H1 (cell line): ENCODE data around the gene STK39. TPM values are rescaled to one million over a fixed set of nuclear protein-coding genes. Genes with fewer than 3 reads are reported as not detected.

Experiments used
- CTCF ChIA-PET: fragments of 300-600 bp; sonication (Branson Sonifier 250); formaldehyde crosslinking; loops from one replicate; lab custom pipeline; 2021; ENCODE audit not compliant: partially characterized antibody; lab: Charles Lee
- POLR2A ChIA-PET: fragments of 300-600 bp; sonication (Branson Sonifier 250); formaldehyde crosslinking; loops from one replicate; lab custom pipeline; 2021; ENCODE audit warnings: inconsistent platforms; ENCODE audit not compliant: partially characterized antibody; lab: Charles Lee
- DNase-seq, 2 experiments: peaks; one replicate each; pipeline versions ENCODE4 v3.0.0 to v3.0.0-alpha.2; 2010 to 2022; ENCODE audit warnings: low spot score in 2 of 2, low read depth in 1 of 2, mixed read lengths in 1 of 2
- FAIRE-seq: peaks from 2 replicates; lab custom pipeline; 2011; peaks lifted over from hg19 to GRCh38; lab: Jason Lieb, UNC
- H2AFZ ChIP-seq: 2 replicates; pipeline ENCODE4 v1.8.1; 2012; ENCODE audit warnings: low read length, inconsistent platforms
- H2AK5ac ChIP-seq: 2 replicates; pipeline ENCODE4 v1.6.1; 2013; ENCODE audit warnings: low read depth, low read length
- H2BK120ac ChIP-seq: replicated peaks from 2 replicates; pipeline ENCODE3; 2013; ENCODE audit warnings: low read depth, low read length, inconsistent platforms
- H2BK12ac ChIP-seq: 2 replicates; pipeline ENCODE4 v1.6.1; 2013; ENCODE audit warnings: low read depth, low read length
- H2BK15ac ChIP-seq: 2 replicates; pipeline ENCODE4 v1.6.1; 2013; ENCODE audit warnings: low read length
- H2BK20ac ChIP-seq: 2 replicates; pipeline ENCODE4 v1.6.1; 2013; ENCODE audit warnings: low read length
- H2BK5ac ChIP-seq: 2 replicates; pipeline ENCODE4 v1.6.1; 2013; ENCODE audit warnings: low read depth, low read length
- H3K14ac ChIP-seq: 2 replicates; pipeline ENCODE4 v1.6.1; 2013; ENCODE audit warnings: inconsistent platforms; ENCODE audit not compliant: insufficient read length
- H3K18ac ChIP-seq: 2 replicates; pipeline ENCODE4 v1.6.1; 2013; ENCODE audit warnings: low read length; ENCODE audit errors: extremely low read depth
- H3K23ac ChIP-seq: 2 replicates; pipeline ENCODE4 v1.6.1; 2013; ENCODE audit warnings: inconsistent platforms; ENCODE audit not compliant: insufficient read length
- H3K23me2 ChIP-seq: 2 replicates; pipeline ENCODE4 v1.6.1; 2013; ENCODE audit warnings: low read depth, low read length
- H3K27ac ChIP-seq: 2 replicates; pipeline ENCODE4 v1.6.1; 2011; ENCODE audit warnings: low read depth, low read length, inconsistent platforms
- H3K27me3 ChIP-seq, 4 experiments: replicated peaks in 1 of 4; 1 replicate in 1 of 4; 2 replicates in 3 of 4; pipeline versions ENCODE4 v1.6.1 to v1.8.1; 2011 to 2013; ENCODE audit warnings: low read length in 3 of 4, mild to moderate bottlenecking in 3 of 4, inconsistent platforms in 2 of 4, mixed read lengths in 2 of 4, moderate library complexity in 1 of 4; ENCODE audit not compliant: control insufficient read depth in 3 of 4, insufficient read depth in 3 of 4; ENCODE audit errors: extremely low read depth in 1 of 4
- H3K36me3 ChIP-seq, 4 experiments: 2 replicates each; pipeline versions ENCODE4 v1.6.1 to v1.8.1; 2011 to 2013; ENCODE audit warnings: mild to moderate bottlenecking in 4 of 4, low read length in 3 of 4, moderate library complexity in 2 of 4, control low read depth in 1 of 4, inconsistent platforms in 1 of 4; ENCODE audit not compliant: insufficient read depth in 4 of 4, control insufficient read depth in 2 of 4
- H3K4ac ChIP-seq: replicated peaks from 2 replicates; pipeline ENCODE3; 2013; ENCODE audit warnings: low read length, low read depth, mixed read lengths, inconsistent platforms; ENCODE audit not compliant: insufficient read length
- H3K4me1 ChIP-seq, 4 experiments: replicated peaks in 1 of 4; 1 replicate in 1 of 4; 2 replicates in 3 of 4; pipeline versions ENCODE4 v1.6.1 to v1.8.1; 2011 to 2013; ENCODE audit warnings: low read length in 3 of 4, inconsistent platforms in 2 of 4, mixed read lengths in 1 of 4; ENCODE audit not compliant: insufficient read depth in 4 of 4, control insufficient read depth in 3 of 4
- H3K4me2 ChIP-seq, 2 experiments: 2 replicates each; pipeline versions ENCODE4 v1.6.1 to v1.8.1; 2011 to 2013; ENCODE audit warnings: low read depth in 2 of 2, low read length in 2 of 2, control low read depth in 1 of 2, inconsistent platforms in 1 of 2, mild to moderate bottlenecking in 1 of 2; ENCODE audit not compliant: insufficient read depth in 1 of 2
- H3K4me3 ChIP-seq, 4 experiments: fragments of 200-600, 300-600 bp in 1 of 4; sonication (generic), shearing (Covaris generic), sonication (Bioruptor Twin) in 1 of 4; 2 replicates each; pipeline versions ENCODE4 v1.5.1 to v1.8.1; 2011 to 2016; ENCODE audit warnings: low read length in 4 of 4, low read depth in 3 of 4, control low read depth in 2 of 4, inconsistent platforms in 2 of 4, mild to moderate bottlenecking in 2 of 4, mixed read lengths in 1 of 4, moderate library complexity in 1 of 4; ENCODE audit not compliant: insufficient read depth in 2 of 4; ENCODE audit errors: extremely low read depth in 1 of 4
- H3K56ac ChIP-seq: replicated peaks from 2 replicates; pipeline ENCODE3; 2013; ENCODE audit warnings: low read depth, mild to moderate bottlenecking, mixed read lengths, low read length, inconsistent platforms; ENCODE audit not compliant: insufficient read length
- H3K79me1 ChIP-seq: 2 replicates; pipeline ENCODE4 v1.6.1; 2013; ENCODE audit warnings: low read depth, low read length, control low read depth
- H3K79me2 ChIP-seq, 2 experiments: 2 replicates each; pipeline versions ENCODE4 v1.6.1 to v1.8.1; 2012 to 2013; ENCODE audit warnings: low read length in 2 of 2, mild to moderate bottlenecking in 2 of 2, inconsistent platforms in 1 of 2; ENCODE audit not compliant: insufficient read depth in 2 of 2, control insufficient read depth in 1 of 2
- H3K9ac ChIP-seq, 4 experiments: replicated peaks in 1 of 4; 1 replicate in 1 of 4; 2 replicates in 3 of 4; pipeline versions ENCODE4 v1.6.1 to v1.8.1; 2011 to 2013; ENCODE audit warnings: low read depth in 3 of 4, low read length in 3 of 4, control low read depth in 2 of 4, mild to moderate bottlenecking in 2 of 4, moderate library complexity in 2 of 4, inconsistent platforms in 1 of 4; ENCODE audit errors: extremely low read depth in 1 of 4
- H3K9me3 ChIP-seq, 2 experiments: 2 replicates each; pipeline versions ENCODE4 v1.6.1 to v1.8.1; 2012 to 2013; ENCODE audit warnings: mild to moderate bottlenecking in 2 of 2, moderate library complexity in 2 of 2, control low read depth in 1 of 2, inconsistent platforms in 1 of 2, low read depth in 1 of 2, low read length in 1 of 2, mixed read lengths in 1 of 2; ENCODE audit not compliant: insufficient read depth in 2 of 2
- H4K20me1 ChIP-seq, 2 experiments: replicated peaks in 1 of 2; 2 replicates each; pipeline versions ENCODE3 to v1.8.1; 2011 to 2013; ENCODE audit warnings: inconsistent platforms in 2 of 2, low read length in 2 of 2, mild to moderate bottlenecking in 1 of 2; ENCODE audit not compliant: insufficient read depth in 2 of 2, control insufficient read depth in 1 of 2
- H4K5ac ChIP-seq: 2 replicates; pipeline ENCODE4 v1.6.1; 2013; ENCODE audit warnings: low read length, low read depth, mixed read lengths, inconsistent platforms; ENCODE audit not compliant: insufficient read length
- H4K8ac ChIP-seq: 2 replicates; pipeline ENCODE4 v1.8.0; 2013; ENCODE audit warnings: mild to moderate bottlenecking, moderate library complexity, low read length, inconsistent platforms; ENCODE audit not compliant: insufficient read depth; ENCODE audit errors: extremely low read depth
- H4K91ac ChIP-seq: replicated peaks from 2 replicates; pipeline ENCODE3; 2013; ENCODE audit warnings: low read length, mixed read lengths, inconsistent platforms; ENCODE audit not compliant: insufficient read length
- ATF2 ChIP-seq: IDR thresholded peaks from 2 replicates; pipeline ENCODE4 v1.6.1; 2012; ENCODE audit warnings: low read length, inconsistent platforms
- BACH1 ChIP-seq: IDR thresholded peaks from 2 replicates; pipeline ENCODE4 v1.6.1; 2012; ENCODE audit warnings: low read length, improper control_type of control experiment
- CHD2 ChIP-seq: IDR thresholded peaks from 2 replicates; pipeline ENCODE4 v1.6.1; 2012; ENCODE audit warnings: low read length, improper control_type of control experiment
- CTBP2 ChIP-seq: IDR thresholded peaks from 2 replicates; pipeline ENCODE4 v1.7.0; 2011; ENCODE audit warnings: borderline replicate concordance, mild to moderate bottlenecking, moderate library complexity, mixed read lengths, low read length; ENCODE audit not compliant: insufficient read depth, insufficient read length
- EGR1 ChIP-seq: IDR thresholded peaks from 2 replicates; pipeline ENCODE4 v1.6.1; 2011; ENCODE audit warnings: low read depth, low read length, borderline replicate concordance
- HDAC2 ChIP-seq, 2 experiments: fragments of 300-600 bp in 1 of 2; sonication (generic) in 1 of 2; IDR thresholded peaks; 2 replicates each; pipeline ENCODE4 v1.6.1; 2011 to 2012; ENCODE audit warnings: low read depth in 2 of 2, low read length in 2 of 2, mild to moderate bottlenecking in 2 of 2, moderate library complexity in 2 of 2, borderline replicate concordance in 1 of 2, inconsistent platforms in 1 of 2
- KDM5A ChIP-seq: fragments of 200-600 bp; IDR thresholded peaks from 2 replicates; pipeline ENCODE4 v1.7.1; 2012; ENCODE audit warnings: mild to moderate bottlenecking, low read length, inconsistent platforms, mixed read lengths
- NANOG ChIP-seq: IDR thresholded peaks from 2 replicates; pipeline ENCODE4 v1.6.1; 2011; ENCODE audit warnings: low read length, low read depth, mild to moderate bottlenecking, inconsistent platforms; ENCODE audit not compliant: insufficient read depth, poor library complexity, severe bottlenecking
- SUZ12 ChIP-seq: fragments of 200-600 bp; sonication (generic); IDR thresholded peaks from 2 replicates; pipeline ENCODE4 v1.6.1; 2012; ENCODE audit warnings: mild to moderate bottlenecking, inconsistent platforms, low read length, moderate library complexity, mixed read lengths
- TAF1 ChIP-seq: IDR thresholded peaks from 2 replicates; pipeline ENCODE4 v1.6.1; 2011; ENCODE audit warnings: mild to moderate bottlenecking, low read depth, low read length
- WGBS, 2 experiments: shearing (Covaris generic) in 1 of 2; methylation state at CpG; one replicate each; pipeline versions ENCODE4 v1.1.6 to v1.1.7; 2013 to 2015; ENCODE audit warnings: low lambda C conversion rate in 2 of 2, mixed read lengths in 2 of 2, inconsistent platforms in 1 of 2, low coverage in 1 of 2, missing lambda C conversion rate in 1 of 2; ENCODE audit not compliant: insufficient replicate concordance in 2 of 2, insufficient coverage in 1 of 2, insufficient read length in 1 of 2; ENCODE audit errors: extremely low coverage in 1 of 2, missing lambda C conversion rate in 1 of 2; 5-methylcytosine and 5-hydroxymethylcytosine counted together
- polyA plus RNA-seq, 7 experiments: library from polyadenylated mRNA; depleted of rRNA in 3 of 7; stranded (reverse) in 5 of 7; unstranded in 2 of 7; fragments of >200 nt in 5 of 7; fragments of 200-250 nt in 2 of 7; gene quantifications; 1 replicate in 5 of 7; 2 replicates in 1 of 7; 4 replicates in 1 of 7; pipeline versions ENCODE4 v1.2.1 to v1.2.3, GENCODE V29; 2011 to 2013; ENCODE audit warnings: missing spikeins in 2 of 7, mixed read lengths in 2 of 7
- total RNA-seq: library from RNA; stranded (reverse); fragmentation: NEBNext Ultra II Directional; extraction: Animal tissue kit (Norgen Biotek cat#: 25700); gene quantifications from 2 replicates; pipeline ENCODE4 v1.2.1, GENCODE V29; 2021

Gene STK39
- total and polyA plus RNA-seq, 2 of the 8 experiments (the other 6 are each of a cell fraction or from before 2014, with no cell fraction given) = 13.7 to 23.8 TPM

GRCh38 chr2:168178520-168179324 lies 68.7 kb downstream of the STK39 start:
- no peaks in the 10 kb centered on the region for H3K79me2 ChIP-seq
- no peak overlapping the region for H2BK5ac ChIP-seq
- H3K9ac ChIP-seq = no peak overlapping the region
- H3K27me3 ChIP-seq = no peaks in the 10 kb centered on the region
- H3K9me3 ChIP-seq = no peaks in the 10 kb centered on the region
- H2AFZ ChIP-seq = no peak overlapping the region
- H2BK20ac ChIP-seq = no peak overlapping the region
- H4K5ac ChIP-seq = no peak overlapping the region
- no peak overlapping the region for H2BK120ac ChIP-seq
- H3K27ac ChIP-seq = no peak overlapping the region
- peaks cover 3% of the 10 kb centered on the region; the same call in 1 of the 2 replicates for H3K79me1 ChIP-seq
- FAIRE-seq (no peak), DNase-seq (no peak)
- no peak overlapping the region for H2AK5ac ChIP-seq
- H3K4ac ChIP-seq = no peak overlapping the region
- H3K4me1 ChIP-seq = peaks cover 0 to 16% (median 6%) of the 10 kb centered on the region in 4 experiments; a peak in 5 of 7 replicates
- H4K20me1 ChIP-seq = peaks cover 0 to 1% of the 10 kb centered on the region in 2 experiments
- 78% methylated on average over 4 of the region's 4 CpGs; no CpG with 5 or more reads in 1 of the 2 experiments for WGBS, 2 experiments
- H3K4me2 ChIP-seq = no peak overlapping the region
- ChIA-PET POLR2A (no interaction called here), CTCF (interaction anchor here (0.7 to 1.0 kb wide), 3 partner anchors 43 to 158 kb away, joined by 3 read pairs; no protein-coding TSS in a partner anchor)
- H2BK12ac ChIP-seq = no peak overlapping the region
- no peak overlapping the region for H3K4me3 ChIP-seq
- no peaks in the 10 kb centered on the region for H3K36me3 ChIP-seq
- H3K18ac ChIP-seq = 0 out of 2 replicates have a peak overlapping the region, but pooled peaks have one; percentile 9
- no peaks in the 10 kb centered on the region for H3K23me2 ChIP-seq
- H2BK15ac ChIP-seq = no peak overlapping the region
- H3K23ac ChIP-seq = no peak overlapping the region
- H3K14ac ChIP-seq = no peak overlapping the region
- no peak overlapping the region for H4K8ac ChIP-seq
- H3K56ac ChIP-seq = no peak overlapping the region
- H4K91ac ChIP-seq = no peak overlapping the region
- no peak for TF ChIP-seq CHD2
- TF ChIP-seq BACH1 = no peak
- no peak for TF ChIP-seq EGR1
- no peak for TF ChIP-seq NANOG
- TF ChIP-seq KDM5A = no peak
- TF ChIP-seq HDAC2 (IDR thresholded peaks at IDR 0.05; ENCODE audit: borderline replicate concordance in 1 of 2, low read depth in 2 of 2, low read length in 2 of 2) = no peak
- no peak for TF ChIP-seq SUZ12
- no peak for TF ChIP-seq TAF1
- no peak for TF ChIP-seq CTBP2
- no peak for TF ChIP-seq ATF2
